PFSK-1 (cell line): ENCODE measurements around the gene GATB.

ENCODE experiments used
- FOXP2 ChIP-seq: optimal IDR thresholded peaks from 2 replicates; pipeline ENCODE3; 2011; ENCODE audit warnings: borderline replicate concordance, control low read depth, inconsistent platforms; ENCODE audit not compliant: insufficient read depth; ENCODE audit errors: extremely low read length, extremely low read depth
- POLR2AphosphoS5 ChIP-seq: IDR thresholded peaks from 2 replicates; pipeline ENCODE4 v1.6.1; 2012; ENCODE audit warnings: low read depth, mild to moderate bottlenecking, control low read depth, low read length, moderate library complexity
- REST ChIP-seq, 2 experiments: IDR thresholded peaks; 2 replicates each; pipeline versions ENCODE4 v1.6.1 to v1.8.0; 2011 to 2012; ENCODE audit warnings: low read depth in 2 of 2, low read length in 2 of 2, control low read depth in 1 of 2, inconsistent platforms in 1 of 2, mild to moderate bottlenecking in 1 of 2, moderate library complexity in 1 of 2; ENCODE audit not compliant: insufficient read depth in 1 of 2
- SIN3A ChIP-seq: IDR thresholded peaks from 2 replicates; pipeline ENCODE4 v1.6.1; 2012; ENCODE audit warnings: mild to moderate bottlenecking, low read length, moderate library complexity, borderline replicate concordance; ENCODE audit not compliant: insufficient read depth
- TAF1 ChIP-seq: IDR thresholded peaks from 2 replicates; pipeline ENCODE4 v1.6.1; 2012; ENCODE audit warnings: low read length, control low read depth, borderline replicate concordance; ENCODE audit not compliant: insufficient read depth

Gene GATB

GRCh38 chr4:151627491-151627890 lies 133.3 kb downstream of the GATB start:
- no peak for TF ChIP-seq TAF1

- TF ChIP-seq FOXP2 (no peak), SIN3A (no peak), POLR2AphosphoS5 (no peak), TAF1 (no peak), REST (IDR thresholded peaks at IDR 0.05; ENCODE audit: insufficient read depth in 1 of 2, low read depth in 2 of 2, low read length in 2 of 2) (no peak)
These were observed 134.1 kb downstream of the GATB start for GRCh38 chr4:151626751-151627150.

- TF ChIP-seq REST (IDR thresholded peaks at IDR 0.05; ENCODE audit: insufficient read depth in 1 of 2, low read depth in 2 of 2, low read length in 2 of 2) (no peak), TAF1 (no peak), SIN3A (no peak), FOXP2 (no peak), POLR2AphosphoS5 (no peak)
These were observed 134.6 kb downstream of the GATB start for GRCh38 chr4:151626228-151626627.

GRCh38 chr4:151624626-151625565 lies 135.9 kb downstream of the GATB start:
- TF ChIP-seq SIN3A (no peak), POLR2AphosphoS5 (no peak), FOXP2 (no peak), REST (IDR thresholded peaks at IDR 0.05; ENCODE audit: insufficient read depth in 1 of 2, low read depth in 2 of 2, low read length in 2 of 2) (no peak), TAF1 (no peak)
